Testis (tissue), 3 donors: ENCODE measurements around the gene SLC25A12. TPM values are rescaled to one million over a fixed set of nuclear protein-coding genes. Genes with fewer than 3 reads are reported as not detected.
A peak's percentile ranks its signal among the peaks of the same experiment; 100 is the strongest.

Experiments
- DNase-seq: peaks from one replicate; pipeline ENCODE4 v3.0.0-alpha.2; 2019
- H3K27ac ChIP-seq, 2 donors: fragments of 200-600 bp; sonication (generic); one replicate each; pipeline ENCODE4 v1.5.1; 2019
- H3K27me3 ChIP-seq: fragments of 200-600 bp; sonication (generic); one replicate; pipeline ENCODE4 v1.5.1; 2019
- H3K36me3 ChIP-seq: fragments of 200-600 bp; sonication (generic); one replicate; pipeline ENCODE4 v1.5.1; 2017; ENCODE audit warnings: low read depth; ENCODE audit errors: missing control alignments
- H3K4me1 ChIP-seq: fragments of 200-600 bp; sonication (generic); one replicate; pipeline ENCODE4 v1.5.1; 2019
- H3K4me3 ChIP-seq, 2 donors: fragments of 200-600 bp; sonication (generic); one replicate each; pipeline ENCODE4 v1.5.1; 2017 to 2019
- H3K9me3 ChIP-seq: fragments of 200-600 bp; sonication (generic); one replicate; pipeline ENCODE4 v1.5.1; 2017
- POLR2A ChIP-seq: fragments of 450-650 bp; IDR thresholded peaks from one replicate; pipeline ENCODE4 v1.6.1; 2017; ENCODE audit warnings: antibody characterized with exemption, mild to moderate bottlenecking, moderate library complexity
- WGBS, 2 donors: methylation state at CpG; one replicate each; pipeline ENCODE4 v1.1.5; 2018; 5-methylcytosine and 5-hydroxymethylcytosine counted together
- intact Hi-C: fragments of 100-400 bp; cut with DNase I; formaldehyde crosslinking; loops from one replicate; pipeline ENCODE4 v1.15.1; 2023; ENCODE audit warnings: low total_unique reads
- polyA plus RNA-seq: library from polyadenylated mRNA; stranded (reverse); fragments of 350-450 nt; fragmentation: Illumina TruSeq; extraction: RNeasy Lipid Tissue Mini Kit (QIAGEN cat#74804); gene quantifications from one replicate; pipeline ENCODE4 v1.2.3, GENCODE V29; 2014; ENCODE audit warnings: low read depth, low replicate concordance; ENCODE audit not compliant: insufficient read depth
- total RNA-seq, 2 donors: library from RNA; depleted of rRNA; stranded (reverse); fragments of >200 nt; gene quantifications; one replicate each; pipeline ENCODE4 v1.2.3, GENCODE V29; 2016
- TF ChIP-seq, protein P1 (sequence below), 3 experiments: fragments of 450-650 bp in 2 of 3; fragments of 200-600 bp in 1 of 3; sonication (generic) in 1 of 3; IDR thresholded peaks; one replicate each; pipeline ENCODE4 v1.5.1; 2016 to 2019; ENCODE audit warnings: antibody characterized with exemption in 3 of 3, mild to moderate bottlenecking in 2 of 3, moderate library complexity in 1 of 3

Gene SLC25A12
- total and polyA plus RNA-seq, 3 donors from 2014 or later, result 16.7 to 27.4 (median 25.0) TPM

DNA sequence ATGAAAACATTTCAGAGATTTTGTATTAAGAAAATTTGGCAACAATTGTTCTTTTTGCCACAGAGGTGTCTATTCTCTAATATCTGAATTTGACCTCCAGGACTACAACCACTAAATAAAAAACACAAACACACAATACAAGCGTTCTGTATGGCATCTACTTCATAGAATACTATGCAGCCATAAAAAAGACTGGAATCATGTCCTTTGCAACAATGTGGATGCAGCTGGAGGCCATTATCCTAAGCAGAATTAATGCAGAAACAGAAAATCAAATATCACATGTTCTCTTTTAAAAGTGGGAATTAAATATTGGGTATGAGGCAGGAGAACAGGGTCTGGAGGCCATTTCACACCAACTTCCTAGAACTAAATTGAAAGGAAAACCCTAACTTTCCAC, 19.5 kb downstream of the SLC25A12 start:
- DNase-seq, result no peak
- Histone ChIP-seq H3K36me3 (no peaks in the 10 kb centered on the region), H3K27ac (no peak overlapping the region), H3K4me3 (peak overlapping the region in 1 of 2 donors; percentile 22), H3K4me1 (peaks cover 11% of the 10 kb centered on the region), H3K27me3 (no peaks in the 10 kb centered on the region), H3K9me3 (no peaks in the 10 kb centered on the region)
- TF ChIP-seq, protein P1, sequence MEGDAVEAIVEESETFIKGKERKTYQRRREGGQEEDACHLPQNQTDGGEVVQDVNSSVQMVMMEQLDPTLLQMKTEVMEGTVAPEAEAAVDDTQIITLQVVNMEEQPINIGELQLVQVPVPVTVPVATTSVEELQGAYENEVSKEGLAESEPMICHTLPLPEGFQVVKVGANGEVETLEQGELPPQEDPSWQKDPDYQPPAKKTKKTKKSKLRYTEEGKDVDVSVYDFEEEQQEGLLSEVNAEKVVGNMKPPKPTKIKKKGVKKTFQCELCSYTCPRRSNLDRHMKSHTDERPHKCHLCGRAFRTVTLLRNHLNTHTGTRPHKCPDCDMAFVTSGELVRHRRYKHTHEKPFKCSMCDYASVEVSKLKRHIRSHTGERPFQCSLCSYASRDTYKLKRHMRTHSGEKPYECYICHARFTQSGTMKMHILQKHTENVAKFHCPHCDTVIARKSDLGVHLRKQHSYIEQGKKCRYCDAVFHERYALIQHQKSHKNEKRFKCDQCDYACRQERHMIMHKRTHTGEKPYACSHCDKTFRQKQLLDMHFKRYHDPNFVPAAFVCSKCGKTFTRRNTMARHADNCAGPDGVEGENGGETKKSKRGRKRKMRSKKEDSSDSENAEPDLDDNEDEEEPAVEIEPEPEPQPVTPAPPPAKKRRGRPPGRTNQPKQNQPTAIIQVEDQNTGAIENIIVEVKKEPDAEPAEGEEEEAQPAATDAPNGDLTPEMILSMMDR (IDR thresholded peaks at IDR 0.05), result no peak
- no peak for TF ChIP-seq POLR2A
- intact Hi-C loops, result no loop called here
- 46 to 53% methylated on average over 1 of the region's 1 CpG for WGBS, 2 donors

DNA sequence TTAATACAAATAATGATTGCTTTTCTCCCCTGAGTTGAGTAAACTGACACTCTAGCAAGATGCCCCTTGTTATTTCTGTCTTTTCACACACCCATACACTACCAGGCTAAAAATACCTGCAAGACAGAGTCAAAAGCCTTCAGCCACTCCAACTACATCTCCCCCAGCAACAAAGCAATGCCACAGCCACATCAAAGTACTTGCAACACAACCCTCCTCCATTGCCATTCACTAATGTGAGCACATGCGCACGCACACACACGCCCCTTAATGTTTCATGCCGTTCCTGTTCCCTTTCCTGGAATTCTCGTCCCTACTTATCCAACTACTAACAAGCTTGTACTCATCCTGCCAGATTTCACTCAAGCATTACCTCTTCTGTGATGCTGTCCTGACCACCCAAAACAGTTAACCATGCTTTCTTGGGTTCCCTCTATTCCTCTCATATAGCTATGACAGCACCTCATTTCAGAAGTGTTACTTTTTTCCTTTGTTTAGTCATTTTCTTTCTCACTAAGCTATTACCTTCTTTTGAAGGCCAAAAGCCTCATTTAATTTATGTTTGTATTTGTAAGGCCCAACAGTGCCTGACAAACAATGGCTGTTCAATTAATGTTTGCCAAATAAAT, 29.6 kb downstream of the SLC25A12 start:
- WGBS, 2 donors, result 88 to 95% methylated on average over 5 of the region's 5 CpGs
- DNase-seq, result no peak

DNA sequence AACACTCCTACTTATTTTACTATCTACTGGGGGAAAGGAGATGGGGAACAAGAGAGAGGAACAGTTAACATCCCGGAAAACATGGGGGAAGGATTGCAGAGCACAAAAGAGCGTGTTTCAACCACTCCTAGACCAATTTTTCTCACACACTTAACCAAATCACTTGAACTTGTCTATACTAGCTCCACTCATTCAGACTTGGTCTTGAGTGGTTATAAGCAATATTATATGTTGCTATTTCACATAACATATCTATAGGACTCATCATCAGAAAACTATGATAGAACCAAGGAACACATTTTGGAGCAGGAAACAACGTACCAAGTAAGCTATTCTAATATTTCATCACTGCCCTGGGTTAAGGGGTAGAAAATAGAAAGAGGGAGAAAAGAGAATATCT, 31.5 kb downstream of the SLC25A12 start:
- H3K4me3 ChIP-seq, result no peak overlapping the region
- H3K27me3 ChIP-seq, result no peaks in the 10 kb centered on the region
- 93 to 98% methylated on average over 3 of the region's 3 CpGs for WGBS, 2 donors
- H3K36me3 ChIP-seq, result no peaks in the 10 kb centered on the region
- TF ChIP-seq, protein P1 (IDR thresholded peaks at IDR 0.05), result no peak
- no peak for TF ChIP-seq POLR2A
- intact Hi-C loops, result no loop called here
- no peak for DNase-seq
- H3K4me1 ChIP-seq, result peaks cover 12% of the 10 kb centered on the region
- no peaks in the 10 kb centered on the region for H3K9me3 ChIP-seq
- no peak overlapping the region for H3K27ac ChIP-seq

More for the DNA sequence above, 29.6 kb downstream of the SLC25A12 start:
- no peaks in the 10 kb centered on the region for H3K9me3 ChIP-seq
- no peaks in the 10 kb centered on the region for H3K27me3 ChIP-seq
- H3K36me3 ChIP-seq, result no peaks in the 10 kb centered on the region
- no peaks in the 10 kb centered on the region for H3K4me1 ChIP-seq
- H3K27ac ChIP-seq, result no peak overlapping the region
- intact Hi-C loops, result no loop called here
- no peak overlapping the region for H3K4me3 ChIP-seq
- TF ChIP-seq, protein P1 (IDR thresholded peaks at IDR 0.05), result no peak
- no peak for TF ChIP-seq POLR2A

DNA sequence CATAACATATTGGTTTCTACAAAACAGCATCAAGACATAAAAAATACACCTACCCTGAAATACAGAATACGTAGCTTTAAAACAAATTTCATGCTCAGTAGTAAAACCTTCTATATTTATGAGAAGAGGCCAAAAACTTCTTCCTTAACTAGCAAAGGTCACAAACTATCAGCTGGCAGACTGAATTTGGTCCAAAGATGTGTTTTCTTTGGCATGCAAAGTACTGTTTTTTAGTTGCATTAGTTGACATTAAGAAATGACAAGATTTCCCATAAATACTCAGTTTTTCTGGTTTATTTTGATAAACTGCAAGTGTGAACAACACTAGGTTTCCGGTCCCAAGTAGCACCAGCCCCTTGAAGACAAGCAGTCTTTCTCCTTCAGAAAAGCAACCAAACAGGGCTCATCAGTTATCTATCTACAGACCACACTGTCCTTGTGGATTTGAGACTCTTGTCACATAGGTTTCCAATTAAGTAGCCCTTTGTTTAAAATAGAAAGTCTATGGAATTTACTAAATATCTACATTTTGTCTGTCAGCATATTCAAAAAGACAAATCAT, 35.6 kb downstream of the SLC25A12 start:
- Histone ChIP-seq H3K4me3 (no peak overlapping the region), H3K27me3 (no peaks in the 10 kb centered on the region), H3K27ac (no peak overlapping the region), H3K36me3 (no peaks in the 10 kb centered on the region), H3K4me1 (peaks cover 25% of the 10 kb centered on the region), H3K9me3 (no peaks in the 10 kb centered on the region)
- TF ChIP-seq, protein P1 (IDR thresholded peaks at IDR 0.05), result no peak
- no peak for TF ChIP-seq POLR2A
- WGBS, 2 donors, result 47 to 53% methylated on average over 2 of the region's 2 CpGs
- no peak for DNase-seq
- intact Hi-C loops, result no loop called here

DNA sequence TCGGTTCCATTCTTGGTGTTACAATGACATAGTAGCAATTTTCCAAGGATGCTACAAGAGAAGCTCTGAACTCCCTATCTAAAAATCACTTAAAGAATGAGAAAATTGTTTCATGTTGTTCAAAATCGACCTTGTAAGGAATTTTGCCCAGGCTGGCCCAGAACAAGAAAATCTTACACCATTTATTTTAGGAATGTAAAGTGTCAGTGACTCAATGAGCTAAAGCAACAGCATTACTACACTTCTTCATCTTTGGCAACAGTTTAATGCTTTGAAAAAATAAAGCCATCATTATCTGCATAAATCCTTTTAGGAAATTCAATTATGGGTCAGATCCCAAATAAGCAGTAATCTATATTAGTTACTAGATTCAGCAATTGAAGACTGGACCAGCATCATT, 38.6 kb downstream of the SLC25A12 start:
- 22 to 39% methylated on average over 2 of the region's 2 CpGs for WGBS, 2 donors
- intact Hi-C loops, result no loop called here

More for the DNA sequence above, 38.6 kb downstream of the SLC25A12 start:
- TF ChIP-seq, protein P1 (IDR thresholded peaks at IDR 0.05), result no peak
- TF ChIP-seq POLR2A, result no peak
- H3K27ac ChIP-seq, result peak overlapping the region in 1 of 2 donors; percentile 55
- peaks cover 36% of the 10 kb centered on the region for H3K4me1 ChIP-seq
- H3K9me3 ChIP-seq, result no peaks in the 10 kb centered on the region
- no peak overlapping the region for H3K4me3 ChIP-seq
- no peaks in the 10 kb centered on the region for H3K36me3 ChIP-seq
- no peaks in the 10 kb centered on the region for H3K27me3 ChIP-seq
- DNase-seq, result peak; percentile 37
